Activated naive CD4-positive, alpha-beta T cell treated with anti-CD3 and anti-CD28 coated beads for 36 hours (primary cell): ENCODE measurements around the gene SLC16A13. TPM values are rescaled to one million over a fixed set of nuclear protein-coding genes. Genes with fewer than 3 reads are reported as not detected.
"Not testable (repeated sequence)": the region's sequence is repeated elsewhere in the genome, so short reads cannot be mapped to it uniquely, and the experiment has no call there.

Experiments
- CTCF ChIA-PET: fragments of 350-600 bp; sonication (Branson Sonifier 250); formaldehyde crosslinking; loops from one replicate; lab custom pipeline; 2021; ENCODE audit warnings: antibody characterized with exemption; lab: Charles Lee
- DNase-seq: peaks from one replicate; pipeline ENCODE4 v3.0.0-alpha.2; 2020
- H3K27ac Mint-ChIP-seq: one replicate; pipeline ENCODE4 v1.8.0; 2021; ENCODE audit warnings: mild to moderate bottlenecking, mixed read lengths
- H3K27me3 Mint-ChIP-seq: one replicate; pipeline ENCODE4 v1.8.0; 2021; ENCODE audit warnings: low read depth, mixed read lengths
- H3K36me3 Mint-ChIP-seq: one replicate; pipeline ENCODE4 v1.8.0; 2021; ENCODE audit warnings: low read depth, mixed read lengths
- H3K4me1 Mint-ChIP-seq: one replicate; pipeline ENCODE4 v1.8.0; 2021; ENCODE audit warnings: low read depth, mixed read lengths
- H3K4me3 Mint-ChIP-seq: one replicate; pipeline ENCODE4 v1.8.0; 2021; ENCODE audit warnings: mild to moderate bottlenecking, moderate library complexity, mixed read lengths
- H3K9me3 Mint-ChIP-seq: one replicate; pipeline ENCODE4 v1.8.0; 2021; ENCODE audit warnings: mixed read lengths
- intact Hi-C: fragments of 100-400 bp; cut with micrococcal nuclease; formaldehyde crosslinking; loops from one replicate; pipeline ENCODE4 v1.15.1; 2023
- total RNA-seq, 2 experiments: library from RNA; stranded (reverse); gene quantifications; one replicate each; pipeline ENCODE4 v1.2.3, GENCODE V29; 2021

Gene SLC16A13
- total RNA-seq, 2 experiments from 2014 or later, result 4.1 to 5.3 TPM

DNA sequence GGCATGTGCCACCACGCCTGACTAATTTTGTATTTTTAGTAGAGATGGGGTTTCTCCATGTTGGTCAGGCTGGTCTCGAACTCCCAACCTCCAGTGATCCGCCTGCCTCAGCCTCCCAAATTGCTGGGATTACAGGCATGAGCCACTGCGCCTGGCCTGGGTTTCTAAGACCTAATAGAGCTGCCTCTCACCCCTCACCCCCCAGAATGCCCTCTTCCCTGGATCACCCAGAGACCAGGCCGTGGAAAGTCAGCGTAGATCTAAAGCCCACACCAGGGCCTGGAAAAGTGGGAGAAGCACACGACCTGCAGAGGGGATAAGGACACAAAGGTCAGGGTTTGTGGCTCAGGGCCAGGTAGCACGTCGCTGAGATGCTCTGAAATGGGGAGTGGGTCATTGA lies 14.8 kb downstream of the SLC16A13 start:
- H3K27me3 Mint-ChIP-seq, H3K27ac Mint-ChIP-seq, H3K4me3 Mint-ChIP-seq, intact Hi-C loops, DNase-seq, H3K9me3 Mint-ChIP-seq, H3K36me3 Mint-ChIP-seq: not testable (repeated sequence)
- CTCF ChIA-PET, result interaction anchor here (0.6 to 12.1 kb wide), 5 partner anchors 9 to 127 kb away, joined by 3 to 238 read pairs (median 6); no protein-coding TSS in a partner anchor
- H3K4me1 Mint-ChIP-seq, result peaks cover 17% of the 10 kb centered on the region

DNA sequence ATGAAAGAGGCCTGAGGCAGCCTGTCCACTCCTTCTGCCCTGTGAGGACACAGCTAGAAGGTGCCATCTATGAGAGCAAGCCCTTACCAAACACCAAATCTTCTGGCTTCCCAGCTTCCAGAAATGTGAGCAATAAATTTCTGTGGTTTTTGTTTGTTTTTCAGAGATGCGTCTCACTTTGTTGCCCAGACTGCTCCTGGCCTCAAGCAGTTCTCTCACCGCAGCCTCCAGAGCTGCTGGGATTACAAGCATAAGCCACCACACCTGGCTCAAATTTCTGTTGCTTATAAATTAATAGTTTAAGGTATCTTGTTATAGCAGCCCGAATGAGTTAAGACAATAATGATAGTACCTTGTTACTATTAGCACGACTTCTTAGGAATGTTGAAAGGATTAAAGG lies 20.6 kb downstream of the SLC16A13 start:
- no peaks in the 10 kb centered on the region for H3K9me3 Mint-ChIP-seq
- intact Hi-C loops, result no loop called here
- H3K27ac Mint-ChIP-seq, result no peak overlapping the region
- no peaks in the 10 kb centered on the region for H3K27me3 Mint-ChIP-seq
- H3K4me1 Mint-ChIP-seq, result peaks cover 21% of the 10 kb centered on the region
- DNase-seq, result no peak
- no peak overlapping the region for H3K4me3 Mint-ChIP-seq
- CTCF ChIA-PET, result interaction anchor here (0.7 kb wide), 1 partner anchor 496 kb away, joined by 6 read pairs; no protein-coding TSS in a partner anchor
- H3K36me3 Mint-ChIP-seq, result no peaks in the 10 kb centered on the region

DNA sequence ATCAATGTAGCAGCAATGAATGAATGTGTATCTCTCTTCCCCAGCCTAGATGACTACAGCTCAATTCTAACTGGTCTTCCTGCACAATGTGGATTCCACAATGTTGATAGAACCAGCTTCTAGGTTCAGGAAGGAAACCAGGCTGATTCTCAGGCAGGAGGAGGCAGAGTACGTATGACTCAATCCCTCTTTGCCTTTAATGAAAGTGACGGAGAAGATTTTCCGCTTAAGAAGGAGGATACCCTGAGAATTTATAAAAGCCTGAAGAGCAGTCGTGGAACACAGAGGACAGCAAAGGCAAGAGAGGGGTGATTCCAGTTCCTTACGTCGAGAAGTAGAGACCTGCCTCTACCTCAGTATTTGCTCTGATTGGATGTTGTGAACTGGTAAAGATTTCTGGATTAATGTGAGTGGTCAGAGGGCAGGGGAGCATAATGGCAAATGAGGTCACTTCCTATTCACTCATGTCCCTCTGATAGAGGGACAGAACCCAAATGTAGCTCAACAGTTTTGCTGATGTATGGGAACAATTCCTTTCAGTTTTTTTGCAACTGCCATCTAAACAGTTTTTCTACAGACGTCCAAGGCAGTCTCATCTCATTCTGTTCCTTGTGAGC lies 23.1 kb downstream of the SLC16A13 start:
- intact Hi-C loops, result no loop called here
- Mint-ChIP-seq H3K4me3 (no peak overlapping the region), H3K27me3 (peaks cover 2% of the 10 kb centered on the region), H3K27ac (no peak overlapping the region), H3K4me1 (peaks cover 24% of the 10 kb centered on the region), H3K9me3 (no peaks in the 10 kb centered on the region), H3K36me3 (no peaks in the 10 kb centered on the region)
- CTCF ChIA-PET, result interaction anchor here (0.8 to 3.6 kb wide), 4 partner anchors 8 to 74 kb away, joined by 3 to 16 read pairs (median 6); no protein-coding TSS in a partner anchor
- no peak for DNase-seq

DNA sequence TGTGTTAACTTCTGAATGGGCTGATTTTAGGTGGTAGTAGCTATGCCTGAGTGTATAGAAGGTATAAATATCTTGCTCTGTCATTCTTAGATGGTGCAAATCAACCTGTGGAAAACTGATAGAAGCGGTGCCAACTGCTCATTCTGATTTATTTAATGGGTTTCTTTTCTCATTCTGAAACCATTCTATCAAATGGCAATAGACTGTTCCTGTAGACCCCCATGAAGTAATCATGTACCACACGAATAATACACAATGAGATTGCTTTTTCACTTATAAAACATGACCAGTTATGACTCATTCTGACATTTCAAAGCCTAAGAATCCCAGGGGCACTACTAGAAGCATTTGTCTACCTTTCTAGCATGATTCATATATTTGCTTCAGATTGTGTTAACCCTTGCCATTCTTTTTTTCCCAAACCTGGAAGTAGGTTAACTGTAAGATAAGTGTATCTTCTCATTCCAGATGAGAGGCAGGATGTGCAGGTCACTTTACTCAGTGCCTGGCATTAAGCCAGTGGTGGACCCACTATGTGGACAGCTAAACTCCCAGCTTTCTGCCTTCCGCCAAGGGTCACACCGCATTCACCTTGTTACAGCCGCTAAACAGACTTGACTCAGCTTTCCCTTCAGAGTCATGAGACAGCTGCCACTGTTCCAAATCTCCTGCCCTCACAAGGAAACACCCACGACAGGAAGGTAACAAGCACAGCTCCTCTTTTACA lies 24.5 kb downstream of the SLC16A13 start:
- H3K9me3 Mint-ChIP-seq, result no peaks in the 10 kb centered on the region
- peak overlapping the region; percentile 86 for H3K27ac Mint-ChIP-seq
- intact Hi-C loops, result loop anchor here (1.0 kb wide), 3 partner anchors 13 to 72 kb away; no protein-coding TSS in a partner anchor
- H3K4me3 Mint-ChIP-seq, result no peak overlapping the region
- H3K27me3 Mint-ChIP-seq, result peaks cover 2% of the 10 kb centered on the region
- CTCF ChIA-PET, result interaction anchor here (0.6 to 3.6 kb wide), 8 partner anchors 9 to 118 kb away, joined by 3 to 16 read pairs (median 5); no protein-coding TSS in a partner anchor
- DNase-seq, result peak; percentile 70
- no peaks in the 10 kb centered on the region for H3K36me3 Mint-ChIP-seq
- H3K4me1 Mint-ChIP-seq, result peaks cover 24% of the 10 kb centered on the region

DNA sequence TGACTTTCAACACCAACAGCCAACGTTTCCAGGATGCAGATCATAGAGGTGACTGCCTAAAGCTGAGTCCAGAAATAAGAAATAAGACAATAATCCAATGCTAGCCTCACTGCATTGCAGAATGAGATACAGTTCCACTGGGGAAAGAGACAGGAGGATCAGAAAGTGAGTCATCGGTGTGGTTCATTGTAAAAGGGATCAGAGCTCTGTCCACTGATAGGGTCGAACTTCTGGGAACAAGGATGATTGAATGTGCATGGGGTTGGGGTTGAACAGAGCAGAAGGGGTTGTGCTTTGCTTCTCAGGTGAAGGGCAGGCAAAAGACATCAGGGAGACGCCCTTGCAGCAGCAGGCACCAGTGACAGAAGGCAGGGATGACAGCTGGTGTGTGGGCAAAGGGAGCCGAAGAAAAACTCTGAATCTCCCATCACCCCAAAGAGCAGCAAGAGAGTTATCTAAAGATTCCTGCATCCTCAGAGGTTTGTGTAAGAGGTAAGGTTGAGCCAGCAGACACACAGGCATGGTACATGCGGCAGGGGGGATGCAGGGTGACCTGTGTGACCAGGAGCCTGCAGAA lies 27.8 kb downstream of the SLC16A13 start:
- Mint-ChIP-seq H3K27me3 (peaks cover 2% of the 10 kb centered on the region), H3K4me1 (peaks cover 24% of the 10 kb centered on the region), H3K4me3 (no peak overlapping the region), H3K9me3 (peaks cover 10% of the 10 kb centered on the region), H3K36me3 (peaks cover 2% of the 10 kb centered on the region), H3K27ac (no peak overlapping the region)
- CTCF ChIA-PET, result interaction anchor here (0.6 to 2.0 kb wide), 4 partner anchors 9 to 157 kb away, joined by 3 to 4 read pairs (median 4); no protein-coding TSS in a partner anchor
- intact Hi-C loops, result no loop called here
- no peak for DNase-seq

DNA sequence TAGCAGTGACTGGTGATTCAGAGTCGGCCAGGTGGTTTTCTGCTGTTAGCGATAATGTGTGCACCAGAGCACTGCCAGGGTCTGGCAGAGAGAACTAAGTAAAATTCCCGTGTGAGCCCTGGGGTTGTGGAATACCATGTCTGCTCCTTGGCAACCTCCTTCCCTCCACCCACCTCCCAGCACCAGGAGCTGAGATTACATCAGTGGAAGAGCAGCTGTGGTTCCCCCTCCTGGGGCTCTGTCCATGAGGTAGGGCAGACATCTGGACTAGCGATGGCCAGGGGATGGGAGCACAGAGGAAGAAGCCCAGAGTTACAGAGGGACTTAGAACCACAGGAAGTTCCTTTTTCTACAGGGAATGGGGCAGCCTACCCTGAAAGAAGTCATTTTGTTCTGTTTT lies 28.4 kb downstream of the SLC16A13 start:
- Mint-ChIP-seq H3K27ac (no peak overlapping the region), H3K36me3 (peaks cover 2% of the 10 kb centered on the region), H3K4me3 (no peak overlapping the region), H3K9me3 (peaks cover 15% of the 10 kb centered on the region), H3K27me3 (peaks cover 2% of the 10 kb centered on the region), H3K4me1 (peaks cover 19% of the 10 kb centered on the region)
- CTCF ChIA-PET, result interaction anchor here (0.7 kb wide), 1 partner anchor 228 kb away, joined by 3 read pairs; no protein-coding TSS in a partner anchor
- intact Hi-C loops, result no loop called here
- DNase-seq, result no peak

DNA sequence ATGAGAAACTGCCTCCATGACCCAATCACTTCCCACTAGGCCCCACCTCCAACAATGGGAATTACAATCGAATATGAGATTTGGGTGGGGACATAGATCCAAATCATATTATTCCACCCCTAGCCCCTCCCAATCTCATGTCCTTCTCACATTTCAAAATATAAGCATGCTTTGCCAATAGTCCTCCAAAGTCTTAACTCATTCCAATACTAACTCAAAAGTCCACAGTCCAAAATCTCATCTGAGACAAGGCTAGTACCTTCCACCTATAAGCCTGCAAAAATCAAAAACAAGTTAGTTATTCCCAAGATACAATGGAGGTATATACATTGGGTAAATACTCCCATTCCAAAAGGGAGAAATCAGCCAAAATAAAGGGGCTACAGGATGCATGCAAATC lies 31.4 kb downstream of the SLC16A13 start:
- Mint-ChIP-seq H3K27ac (no peak overlapping the region), H3K9me3 (peaks cover 16% of the 10 kb centered on the region), H3K36me3 (peaks cover 2% of the 10 kb centered on the region), H3K4me1 (no peaks in the 10 kb centered on the region), H3K4me3 (no peak overlapping the region), H3K27me3 (peaks cover 2% of the 10 kb centered on the region)
- intact Hi-C loops, result no loop called here
- CTCF ChIA-PET, result no interaction called here
- DNase-seq, result no peak

DNA sequence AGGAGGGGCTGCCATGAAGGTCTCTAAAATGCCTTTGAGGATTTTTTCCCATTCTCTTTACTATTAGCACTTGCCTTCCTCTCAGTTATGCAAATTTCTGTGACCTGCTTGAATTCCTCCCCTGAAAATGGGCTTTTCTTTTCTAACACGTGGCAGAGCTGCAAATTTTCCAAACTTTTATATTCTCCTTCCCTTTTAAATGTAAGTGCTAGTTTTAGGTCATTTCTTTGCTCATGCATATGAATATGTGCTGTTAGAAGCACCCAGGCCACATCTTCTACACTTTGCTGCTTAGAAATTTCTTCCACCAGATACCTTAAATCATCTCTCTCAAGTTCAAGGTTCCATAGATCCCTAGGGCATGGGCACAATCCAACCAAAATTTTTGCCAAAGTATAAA lies 32.5 kb downstream of the SLC16A13 start:
- intact Hi-C loops, result no loop called here
- H3K4me1 Mint-ChIP-seq, result no peaks in the 10 kb centered on the region
- CTCF ChIA-PET, result no interaction called here

DNA sequence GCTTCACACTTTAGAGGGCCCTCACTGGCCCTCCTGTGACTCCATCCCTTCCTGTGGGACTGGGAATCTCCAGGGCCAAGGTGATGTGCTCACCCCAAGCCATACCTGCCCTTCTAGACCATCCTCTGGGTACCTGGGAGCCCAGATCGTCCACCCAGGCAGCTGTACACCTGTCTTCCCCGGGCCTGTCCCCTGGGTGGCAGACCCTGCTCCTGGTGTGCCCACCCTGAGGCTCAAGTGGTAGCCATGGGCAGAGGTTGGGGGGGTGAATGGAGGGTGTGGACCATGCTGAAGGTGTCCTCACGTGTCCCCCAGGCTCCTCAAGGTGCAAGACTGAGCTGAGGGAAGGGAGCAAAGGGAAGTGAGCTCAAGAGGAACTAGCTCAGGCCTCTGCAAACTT lies 34.9 kb downstream of the SLC16A13 start:
- no peak overlapping the region for H3K4me3 Mint-ChIP-seq
- H3K9me3 Mint-ChIP-seq, result peaks cover 16% of the 10 kb centered on the region
- H3K36me3 Mint-ChIP-seq, result peaks cover 2% of the 10 kb centered on the region
- no peaks in the 10 kb centered on the region for H3K4me1 Mint-ChIP-seq
- no peaks in the 10 kb centered on the region for H3K27me3 Mint-ChIP-seq
- CTCF ChIA-PET, result interaction anchor here (0.6 kb wide), 1 partner anchor 23 kb away, joined by 3 read pairs; no protein-coding TSS in a partner anchor
- H3K27ac Mint-ChIP-seq, result no peak overlapping the region
- DNase-seq, result no peak
- intact Hi-C loops, result no loop called here

More for the DNA sequence above, 32.5 kb downstream of the SLC16A13 start:
- no peak for DNase-seq
- H3K27me3 Mint-ChIP-seq, result peaks cover 2% of the 10 kb centered on the region
- peaks cover 16% of the 10 kb centered on the region for H3K9me3 Mint-ChIP-seq
- H3K36me3 Mint-ChIP-seq, result peaks cover 2% of the 10 kb centered on the region
- no peak overlapping the region for H3K4me3 Mint-ChIP-seq
- H3K27ac Mint-ChIP-seq, result no peak overlapping the region

DNA sequence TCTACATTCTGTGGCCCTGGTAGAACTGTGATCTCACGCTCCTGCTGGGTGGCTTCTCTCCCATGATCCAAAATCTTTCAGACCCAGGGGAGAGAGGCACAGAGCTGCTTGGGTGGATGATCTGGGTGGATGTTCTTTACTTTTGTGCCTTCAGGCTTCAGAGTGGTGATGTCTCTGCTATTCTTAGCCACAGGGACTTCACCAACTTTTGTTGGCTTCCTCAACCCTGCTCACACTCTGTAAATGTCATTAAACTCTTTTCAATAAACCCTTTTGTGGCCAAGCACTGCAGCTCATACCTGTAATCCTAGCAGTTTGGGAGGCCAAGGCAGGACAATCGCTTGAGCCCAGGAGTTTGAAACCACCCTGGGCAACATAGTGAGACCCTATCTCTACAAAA lies 36.6 kb downstream of the SLC16A13 start:
- CTCF ChIA-PET, result no interaction called here
- Mint-ChIP-seq H3K36me3 (no peaks in the 10 kb centered on the region), H3K27me3 (no peaks in the 10 kb centered on the region), H3K4me3 (no peak overlapping the region), H3K4me1 (no peaks in the 10 kb centered on the region), H3K9me3 (peaks cover 13% of the 10 kb centered on the region), H3K27ac (no peak overlapping the region)
- intact Hi-C loops, result no loop called here
- DNase-seq, result no peak

DNA sequence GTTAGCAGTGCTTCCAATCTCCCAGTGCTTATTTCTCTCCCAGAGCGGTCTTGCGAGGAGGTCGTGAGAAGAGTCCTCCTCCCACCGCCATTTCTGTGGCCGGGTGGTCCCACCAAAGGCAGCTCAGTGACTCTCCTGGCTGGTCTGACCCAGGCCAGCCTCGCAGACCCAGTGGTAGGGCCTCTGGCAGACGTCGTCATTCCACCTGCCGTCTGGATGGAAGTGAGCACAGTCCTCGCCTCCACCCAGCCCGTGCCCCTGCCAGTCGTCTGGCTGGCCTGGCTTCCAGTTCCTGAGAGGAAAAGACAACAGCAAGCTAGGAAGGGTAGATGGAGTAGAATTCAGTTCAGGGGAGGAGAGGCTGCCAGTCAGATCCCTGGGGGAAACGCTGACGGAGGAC lies 39.1 kb downstream of the SLC16A13 start:
- no peaks in the 10 kb centered on the region for H3K27me3 Mint-ChIP-seq
- H3K27ac Mint-ChIP-seq, result no peak overlapping the region
- intact Hi-C loops, result no loop called here
- no peak for DNase-seq
- H3K4me1 Mint-ChIP-seq, result no peaks in the 10 kb centered on the region
- CTCF ChIA-PET, result interaction anchor here (1.3 kb wide), 1 partner anchor 103 kb away, joined by 3 read pairs; no protein-coding TSS in a partner anchor
- H3K9me3 Mint-ChIP-seq, result no peaks in the 10 kb centered on the region
- H3K4me3 Mint-ChIP-seq, result no peak overlapping the region
- no peaks in the 10 kb centered on the region for H3K36me3 Mint-ChIP-seq

DNA sequence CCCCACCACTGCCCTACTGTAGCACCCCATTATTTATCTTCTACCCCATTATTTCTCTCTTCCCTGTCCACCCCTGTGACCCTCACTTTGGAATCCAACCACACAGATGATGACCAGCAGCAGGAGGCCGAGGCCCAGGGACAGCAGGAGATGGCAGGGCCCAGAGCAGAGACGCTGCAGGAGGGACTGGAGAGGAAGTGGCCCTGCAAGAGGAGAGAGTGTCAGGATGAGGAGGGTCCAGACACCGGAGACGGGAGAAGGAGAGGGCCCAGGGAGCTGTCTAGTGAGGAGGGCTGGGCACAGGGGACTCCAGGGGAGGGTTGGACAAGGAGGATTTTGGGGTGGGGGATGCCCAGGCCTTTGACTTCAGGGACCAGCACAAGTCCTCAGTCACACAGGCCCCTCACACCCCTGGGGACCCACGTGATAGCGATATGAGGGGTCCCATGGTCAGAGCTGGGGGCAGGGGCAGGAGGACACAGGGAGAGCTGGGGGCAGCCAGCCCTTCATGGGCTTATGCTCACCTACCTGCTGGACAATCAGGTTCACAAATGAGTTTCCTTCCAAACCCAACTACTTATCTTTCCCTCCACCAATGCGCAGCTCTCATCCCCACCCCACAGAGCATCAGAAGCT lies 42.2 kb downstream of the SLC16A13 start:
- no peaks in the 10 kb centered on the region for H3K9me3 Mint-ChIP-seq
- H3K36me3 Mint-ChIP-seq, result no peaks in the 10 kb centered on the region
- H3K4me1 Mint-ChIP-seq, result peaks cover 12% of the 10 kb centered on the region
- no peak overlapping the region for H3K4me3 Mint-ChIP-seq
- intact Hi-C loops, result no loop called here
- CTCF ChIA-PET, result no interaction called here
- H3K27me3 Mint-ChIP-seq, result no peaks in the 10 kb centered on the region
- DNase-seq, result no peak
- H3K27ac Mint-ChIP-seq, result no peak overlapping the region
